GM19463 (cell line): ENCODE results near the gene MEA1.

Experiments used
- ATAC-seq: cut with Tn5 transposase; IDR thresholded peaks from one replicate; pipeline ENCODE4 v1.9.1; 2021; ENCODE audit warnings: mild to moderate bottlenecking, moderate library complexity; ENCODE audit not compliant: unreplicated experiment

The MEA1 gene

GRCh38 chr6:43040542-43041257, 27.0 kb upstream of the MEA1 start:
- no peak for ATAC-seq

GRCh38 chr6:43038727-43039126, 25.0 kb upstream of the MEA1 start:
- ATAC-seq = no peak

GRCh38 chr6:43037706-43038105, 24.0 kb upstream of the MEA1 start:
- ATAC-seq = no peak

GRCh38 chr6:43037197-43037596, 23.5 kb upstream of the MEA1 start:
- no peak for ATAC-seq

- no peak for ATAC-seq
Measured at GRCh38 chr6:43036712-43037111, 23.0 kb upstream of the MEA1 start.

GRCh38 chr6:43035495-43036194, 21.9 kb upstream of the MEA1 start:
- no peak for ATAC-seq

GRCh38 chr6:43034190-43034525, 20.4 kb upstream of the MEA1 start:
- ATAC-seq = no peak

- ATAC-seq = no peak
Measured at GRCh38 chr6:43033496-43034189, 19.9 kb upstream of the MEA1 start.

GRCh38 chr6:43032326-43032725, 18.6 kb upstream of the MEA1 start:
- no peak for ATAC-seq

GRCh38 chr6:43029120-43029519, 15.4 kb upstream of the MEA1 start:
- no peak for ATAC-seq

- no peak for ATAC-seq
Measured at GRCh38 chr6:43026365-43026764, 12.6 kb upstream of the MEA1 start.

GRCh38 chr6:43024436-43024835, 10.7 kb upstream of the MEA1 start:
- ATAC-seq = no peak

- ATAC-seq = peak; percentile 91
Measured at GRCh38 chr6:43021270-43022047, 7.7 kb upstream of the MEA1 start, which contains the start of gene RRP36. Gene RRP36, plus strand, starts transcription at chr6:43021623. Its CDS starts 32 bp downstream, at chr6:43021655.

- ATAC-seq = no peak
Measured at GRCh38 chr6:43020847-43021246, 7.1 kb upstream of the MEA1 start.

GRCh38 chr6:43020052-43020705, 6.4 kb upstream of the MEA1 start:
- no peak for ATAC-seq

GRCh38 chr6:43019152-43019551, 5.4 kb upstream of the MEA1 start:
- no peak for ATAC-seq

- no peak for ATAC-seq
Measured at GRCh38 chr6:43016943-43017334, 3.2 kb upstream of the MEA1 start.

- no peak for ATAC-seq
Measured at GRCh38 chr6:43016176-43016942, 2.6 kb upstream of the MEA1 start.

- no peak for ATAC-seq
Measured at GRCh38 chr6:43014434-43014909, 726 bp upstream of the MEA1 start.
